AG09309 (cell line): ENCODE measurements around the gene PRKN.

Source experiments
- DNase-seq: peaks from one replicate; pipeline ENCODE4 v3.0.0-alpha.2; 2010; ENCODE audit warnings: low read depth
- H3K4me3 ChIP-seq: 2 replicates; pipeline ENCODE4 v1.5.1; 2011; ENCODE audit warnings: mild to moderate bottlenecking, low read depth, low read length, moderate library complexity; ENCODE audit not compliant: control insufficient read depth
- TF ChIP-seq, protein P1 (sequence below): IDR thresholded peaks from 2 replicates; pipeline ENCODE4 v1.5.1; 2011; ENCODE audit warnings: mild to moderate bottlenecking, low read depth, low read length, inconsistent platforms; ENCODE audit not compliant: insufficient read depth, control insufficient read depth; ENCODE audit errors: missing control alignments

The PRKN gene

DNA sequence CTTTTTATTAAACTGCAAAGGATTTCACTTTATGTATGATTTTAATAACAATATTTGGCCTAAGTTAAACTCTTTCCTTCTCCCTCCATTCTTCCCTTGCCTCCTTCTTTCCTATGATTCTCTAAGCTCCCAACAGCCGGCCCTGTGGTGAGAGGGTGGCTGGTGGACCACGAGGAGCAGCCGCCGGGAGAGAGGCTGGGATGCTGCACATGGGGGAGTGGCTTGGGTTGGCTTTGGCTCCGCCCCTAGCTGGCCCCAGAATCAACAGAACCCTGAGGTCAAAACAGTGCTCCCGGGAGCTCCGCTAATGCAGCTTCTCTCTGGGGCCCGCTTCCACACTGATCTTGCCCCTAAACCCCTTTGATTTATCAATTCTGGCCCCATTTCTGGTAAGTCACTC, 1063.9 kb downstream of the PRKN start:
- no peak overlapping the region for H3K4me3 ChIP-seq
- TF ChIP-seq, protein P1, sequence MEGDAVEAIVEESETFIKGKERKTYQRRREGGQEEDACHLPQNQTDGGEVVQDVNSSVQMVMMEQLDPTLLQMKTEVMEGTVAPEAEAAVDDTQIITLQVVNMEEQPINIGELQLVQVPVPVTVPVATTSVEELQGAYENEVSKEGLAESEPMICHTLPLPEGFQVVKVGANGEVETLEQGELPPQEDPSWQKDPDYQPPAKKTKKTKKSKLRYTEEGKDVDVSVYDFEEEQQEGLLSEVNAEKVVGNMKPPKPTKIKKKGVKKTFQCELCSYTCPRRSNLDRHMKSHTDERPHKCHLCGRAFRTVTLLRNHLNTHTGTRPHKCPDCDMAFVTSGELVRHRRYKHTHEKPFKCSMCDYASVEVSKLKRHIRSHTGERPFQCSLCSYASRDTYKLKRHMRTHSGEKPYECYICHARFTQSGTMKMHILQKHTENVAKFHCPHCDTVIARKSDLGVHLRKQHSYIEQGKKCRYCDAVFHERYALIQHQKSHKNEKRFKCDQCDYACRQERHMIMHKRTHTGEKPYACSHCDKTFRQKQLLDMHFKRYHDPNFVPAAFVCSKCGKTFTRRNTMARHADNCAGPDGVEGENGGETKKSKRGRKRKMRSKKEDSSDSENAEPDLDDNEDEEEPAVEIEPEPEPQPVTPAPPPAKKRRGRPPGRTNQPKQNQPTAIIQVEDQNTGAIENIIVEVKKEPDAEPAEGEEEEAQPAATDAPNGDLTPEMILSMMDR, result no peak
- no peak for DNase-seq

DNA sequence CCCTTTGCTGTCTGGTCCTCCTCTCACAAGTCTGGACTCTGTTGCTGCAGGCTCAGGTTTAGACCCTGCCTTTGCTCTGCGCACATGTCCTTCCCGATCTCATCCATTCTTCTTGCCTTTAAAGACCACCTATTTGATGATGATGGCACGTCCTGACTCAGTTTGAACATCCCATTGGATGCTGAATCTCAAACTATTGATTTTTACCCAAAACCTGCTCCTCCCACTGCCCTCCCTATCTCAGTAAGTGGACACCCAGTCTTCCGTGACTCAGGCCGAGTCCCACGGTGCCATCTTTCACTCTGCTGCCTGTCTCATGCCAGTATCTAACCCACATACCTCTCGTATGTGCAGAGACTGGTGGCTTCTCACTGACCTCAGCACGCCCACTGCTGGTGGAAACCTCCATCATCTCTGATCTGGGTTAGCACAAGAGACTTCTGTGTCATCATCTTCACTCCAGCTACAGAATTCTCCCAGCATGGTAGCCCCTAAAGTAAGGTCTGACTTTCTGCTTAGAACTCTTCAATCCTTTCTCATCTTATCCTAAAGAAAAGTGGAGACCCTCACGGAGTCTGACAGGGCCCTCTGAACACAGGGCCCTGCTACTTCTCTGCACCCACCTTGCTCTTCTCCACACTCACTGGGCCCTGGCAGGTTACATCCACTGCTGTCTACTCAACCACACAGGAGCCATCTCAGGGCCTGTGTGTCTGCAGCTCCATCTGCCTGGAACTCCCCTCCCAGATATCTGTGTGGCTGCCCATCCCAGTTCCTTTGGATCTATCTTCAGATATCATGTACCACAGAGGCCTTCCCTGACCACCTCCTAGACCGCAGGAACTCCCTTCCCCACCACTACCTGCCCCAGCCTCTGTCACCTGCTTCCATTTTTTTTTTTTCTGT, 1066.6 kb downstream of the PRKN start:
- no peak overlapping the region for H3K4me3 ChIP-seq
- DNase-seq, result no peak
- TF ChIP-seq, protein P1, result peak; percentile 35

DNA sequence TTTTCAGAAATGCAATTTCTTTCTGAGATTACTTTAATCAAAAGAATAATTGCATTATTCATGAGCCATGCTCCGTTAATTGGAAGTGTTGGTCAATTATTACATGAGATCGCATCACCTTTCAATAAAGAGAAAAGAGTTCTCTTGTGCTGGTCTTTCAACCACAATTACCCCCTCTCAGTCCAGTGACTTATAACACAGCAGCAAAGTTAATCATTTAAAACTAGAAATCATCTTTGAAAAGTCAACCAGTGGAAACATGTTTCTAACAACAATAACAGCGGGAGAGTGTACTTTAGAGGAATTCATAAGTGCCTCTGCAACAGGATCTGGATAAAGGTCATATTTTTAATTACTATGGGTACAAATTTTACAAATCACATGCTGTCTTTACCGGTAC, 1069.4 kb downstream of the PRKN start:
- no peak overlapping the region for H3K4me3 ChIP-seq
- DNase-seq, result no peak
- TF ChIP-seq, protein P1, result no peak

DNA sequence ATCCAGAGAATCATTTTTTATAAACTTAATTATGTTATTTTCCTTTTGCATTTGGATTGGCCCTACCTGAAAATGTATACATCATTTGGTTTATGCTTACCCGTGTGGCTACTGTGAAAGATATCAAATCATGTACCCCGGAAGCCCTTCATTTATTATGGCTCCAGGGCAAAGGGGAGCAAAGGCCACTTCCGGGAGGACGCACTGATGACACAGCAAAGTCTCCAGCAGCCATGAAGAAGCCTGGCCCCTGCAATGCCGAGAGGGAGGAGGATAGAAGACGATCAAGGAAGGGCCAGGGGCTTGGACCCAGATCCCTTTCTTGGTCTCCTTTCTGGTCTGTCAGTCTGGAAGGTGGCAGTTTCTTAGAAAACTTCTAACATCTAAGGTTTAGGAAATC, 1073.4 kb downstream of the PRKN start:
- TF ChIP-seq, protein P1, result no peak
- no peak for DNase-seq
- no peak overlapping the region for H3K4me3 ChIP-seq

DNA sequence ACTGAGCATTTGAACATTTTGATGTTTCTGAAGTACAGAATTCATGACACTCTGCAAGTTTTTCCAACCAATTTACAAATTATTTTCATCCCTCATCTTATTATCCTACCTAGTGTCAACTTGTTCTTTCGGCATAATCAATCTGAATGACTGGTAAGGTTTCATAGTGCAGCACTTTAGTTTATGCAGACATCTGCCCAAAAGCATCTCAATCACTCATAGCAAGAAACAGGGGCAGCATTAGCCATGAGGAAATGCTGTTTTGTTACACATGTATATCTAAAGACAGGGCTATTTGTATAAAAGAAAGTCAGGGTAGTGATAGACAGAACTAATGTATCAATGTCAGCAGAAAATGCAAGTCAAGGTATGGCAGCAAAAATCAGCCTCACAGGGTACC, 1075.6 kb downstream of the PRKN start:
- no peak overlapping the region for H3K4me3 ChIP-seq
- TF ChIP-seq, protein P1, result no peak
- DNase-seq, result no peak

DNA sequence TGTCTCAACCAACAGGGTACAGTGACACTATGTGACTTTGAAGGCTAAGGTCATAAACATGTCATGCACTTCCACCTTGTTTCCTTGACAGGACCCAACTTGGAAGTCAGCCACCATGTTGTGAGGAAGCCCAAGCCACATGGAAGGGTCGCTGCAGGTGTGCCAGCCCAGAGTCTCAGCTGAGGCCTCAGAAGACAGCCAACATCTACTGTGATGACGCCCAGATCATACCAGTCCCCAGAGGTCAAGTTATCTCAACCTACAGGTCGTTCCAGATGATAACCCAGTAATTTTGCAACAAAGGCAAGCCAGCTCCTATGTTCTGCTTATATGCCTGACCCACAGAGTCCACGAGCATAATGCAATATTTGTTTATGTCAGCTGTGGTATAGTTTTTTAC, 1077.7 kb downstream of the PRKN start:
- DNase-seq, result no peak
- TF ChIP-seq, protein P1, result no peak
- H3K4me3 ChIP-seq, result no peak overlapping the region
